GM12864 (cell line): Measurements from ENCODE around the gene PGAM1.
A peak's percentile ranks its signal among the peaks of the same experiment; 100 is the strongest.

Experiments
- DNase-seq: peaks from one replicate; pipeline ENCODE4 v3.0.0-alpha.2; 2011; ENCODE audit warnings: low read depth
- H3K4me3 ChIP-seq: 2 replicates; pipeline ENCODE4 v1.5.1; 2011; ENCODE audit warnings: mild to moderate bottlenecking, low read depth, low read length, control low read depth
- CTCF ChIP-seq: IDR thresholded peaks from 2 replicates; pipeline ENCODE4 v1.5.1; 2011; ENCODE audit warnings: low read depth, mild to moderate bottlenecking, moderate library complexity, low read length, control low read depth, inconsistent platforms; ENCODE audit errors: missing control alignments

The PGAM1 gene

GRCh38 chr10:97427571-97428179 is 1.7 kb downstream of the PGAM1 start:
- H3K4me3 ChIP-seq = peak overlapping the region; percentile 71
- no peak for TF ChIP-seq CTCF
- DNase-seq = no peak

- TF ChIP-seq CTCF = no peak
- DNase-seq = no peak
- peak overlapping the region; percentile 71 for H3K4me3 ChIP-seq
Measured at GRCh38 chr10:97428572-97428981, 2.6 kb downstream of the PGAM1 start.

- no peak overlapping the region for H3K4me3 ChIP-seq
- no peak for DNase-seq
- TF ChIP-seq CTCF = no peak
Measured at GRCh38 chr10:97434055-97434454, 8.1 kb downstream of the PGAM1 start.

- DNase-seq = no peak
- TF ChIP-seq CTCF = no peak
- H3K4me3 ChIP-seq = no peak overlapping the region
Measured at GRCh38 chr10:97434557-97434956, 8.6 kb downstream of the PGAM1 start.

- H3K4me3 ChIP-seq = no peak overlapping the region
- DNase-seq = no peak
- no peak for TF ChIP-seq CTCF
Measured at GRCh38 chr10:97435211-97435610, 9.2 kb downstream of the PGAM1 start.

- DNase-seq = no peak
- no peak for TF ChIP-seq CTCF
- no peak overlapping the region for H3K4me3 ChIP-seq
Measured at GRCh38 chr10:97442277-97442676, 16.3 kb downstream of the PGAM1 start.

GRCh38 chr10:97444212-97444611 is 18.2 kb downstream of the PGAM1 start:
- H3K4me3 ChIP-seq = peak overlapping the region; percentile 89; the same call in 1 of the 2 replicates
- DNase-seq = no peak
- TF ChIP-seq CTCF = no peak
